HG03460 (cell line): ENCODE results near the gene TTYH3.

Experiments
- ATAC-seq: cut with Tn5 transposase; IDR thresholded peaks from one replicate; pipeline ENCODE4 v1.9.1; 2021; ENCODE audit not compliant: unreplicated experiment

TTYH3 gene

GRCh38 chr7:2701832-2702593 lies 70.2 kb downstream of the TTYH3 start:
- ATAC-seq, result no peak

GRCh38 chr7:2702594-2702957 lies 70.8 kb downstream of the TTYH3 start:
- no peak for ATAC-seq

- ATAC-seq, result no peak
These were observed 73.7 kb downstream of the TTYH3 start for GRCh38 chr7:2705371-2706096.

GRCh38 chr7:2706685-2707126 lies 74.9 kb downstream of the TTYH3 start:
- ATAC-seq, result no peak

- no peak for ATAC-seq
These were observed 75.7 kb downstream of the TTYH3 start for GRCh38 chr7:2707481-2707880.

- no peak for ATAC-seq
These were observed 76.3 kb downstream of the TTYH3 start for GRCh38 chr7:2708041-2708440.

- no peak for ATAC-seq
These were observed 76.9 kb downstream of the TTYH3 start for GRCh38 chr7:2708547-2709310.

GRCh38 chr7:2709553-2710285 lies 77.9 kb downstream of the TTYH3 start:
- peak; percentile 72 for ATAC-seq

- ATAC-seq, result peak; percentile 54
These were observed 78.5 kb downstream of the TTYH3 start for GRCh38 chr7:2710286-2710655.

GRCh38 chr7:2710901-2711551 lies 79.2 kb downstream of the TTYH3 start:
- ATAC-seq, result peak; percentile 32

- ATAC-seq, result no peak
These were observed 80.3 kb downstream of the TTYH3 start for GRCh38 chr7:2711895-2712675.

GRCh38 chr7:2713370-2713769 lies 81.6 kb downstream of the TTYH3 start:
- no peak for ATAC-seq

- no peak for ATAC-seq
These were observed 82.2 kb downstream of the TTYH3 start for GRCh38 chr7:2713978-2714377.
